NOMO-1 (cell line): Measurements from ENCODE around the gene HGFAC.
"Not testable (repeated sequence)": the region's sequence is repeated elsewhere in the genome, so short reads cannot be mapped to it uniquely, and the experiment has no call there.

ENCODE experiments used
- DNase-seq, 2 experiments: peaks; one replicate each; lab custom pipeline; 2025; ENCODE audit not compliant: unreplicated experiment in 2 of 2; lab: John Stamatoyannopoulos, UW

HGFAC gene

GRCh38 chr4:3440011-3440410 is 1.8 kb upstream of the HGFAC start:
- DNase-seq = no peak

GRCh38 chr4:3440979-3441500 is 728 bp upstream of the HGFAC start:
- no peak for DNase-seq

GRCh38 chr4:3442460-3442958 is 741 bp downstream of the HGFAC start:
- DNase-seq = no peak

GRCh38 chr4:3442959-3443749 is 1.4 kb downstream of the HGFAC start:
- peak; percentile 26 to 52 for DNase-seq

GRCh38 chr4:3443750-3444309 is 2.1 kb downstream of the HGFAC start:
- DNase-seq = no peak

GRCh38 chr4:3444351-3445110 is 2.8 kb downstream of the HGFAC start:
- DNase-seq = no peak

- DNase-seq = no peak
Observed at GRCh38 chr4:3445111-3445820, 3.5 kb downstream of the HGFAC start.

GRCh38 chr4:3445829-3446545 is 4.2 kb downstream of the HGFAC start:
- DNase-seq = no peak

- no peak for DNase-seq
Observed at GRCh38 chr4:3446631-3447320, 5.0 kb downstream of the HGFAC start.

GRCh38 chr4:3447431-3448395 is 5.9 kb downstream of the HGFAC start:
- no peak for DNase-seq

- no peak for DNase-seq
Observed at GRCh38 chr4:3449047-3449573, 7.3 kb downstream of the HGFAC start.

- no peak for DNase-seq
Observed at GRCh38 chr4:3449574-3450534, 8.1 kb downstream of the HGFAC start.

- DNase-seq = no peak
Observed at GRCh38 chr4:3450643-3451042, 8.9 kb downstream of the HGFAC start.

GRCh38 chr4:3451956-3452355 is 10.2 kb downstream of the HGFAC start:
- DNase-seq = no peak

GRCh38 chr4:3452376-3452775 is 10.6 kb downstream of the HGFAC start:
- DNase-seq = no peak

GRCh38 chr4:3455596-3455995 is 13.8 kb downstream of the HGFAC start:
- not testable (repeated sequence) for DNase-seq

GRCh38 chr4:3458371-3458770 is 16.6 kb downstream of the HGFAC start:
- DNase-seq = no peak
